ENCODE measurements around the gene SYDE2.

GRCh38 chr1:85122169-85122568, 78.6 kb downstream of the SYDE2 start:
- TF ChIP-seq, protein P1, sequence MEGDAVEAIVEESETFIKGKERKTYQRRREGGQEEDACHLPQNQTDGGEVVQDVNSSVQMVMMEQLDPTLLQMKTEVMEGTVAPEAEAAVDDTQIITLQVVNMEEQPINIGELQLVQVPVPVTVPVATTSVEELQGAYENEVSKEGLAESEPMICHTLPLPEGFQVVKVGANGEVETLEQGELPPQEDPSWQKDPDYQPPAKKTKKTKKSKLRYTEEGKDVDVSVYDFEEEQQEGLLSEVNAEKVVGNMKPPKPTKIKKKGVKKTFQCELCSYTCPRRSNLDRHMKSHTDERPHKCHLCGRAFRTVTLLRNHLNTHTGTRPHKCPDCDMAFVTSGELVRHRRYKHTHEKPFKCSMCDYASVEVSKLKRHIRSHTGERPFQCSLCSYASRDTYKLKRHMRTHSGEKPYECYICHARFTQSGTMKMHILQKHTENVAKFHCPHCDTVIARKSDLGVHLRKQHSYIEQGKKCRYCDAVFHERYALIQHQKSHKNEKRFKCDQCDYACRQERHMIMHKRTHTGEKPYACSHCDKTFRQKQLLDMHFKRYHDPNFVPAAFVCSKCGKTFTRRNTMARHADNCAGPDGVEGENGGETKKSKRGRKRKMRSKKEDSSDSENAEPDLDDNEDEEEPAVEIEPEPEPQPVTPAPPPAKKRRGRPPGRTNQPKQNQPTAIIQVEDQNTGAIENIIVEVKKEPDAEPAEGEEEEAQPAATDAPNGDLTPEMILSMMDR (conservative IDR thresholded peaks at IDR 0.05; ENCODE audit: low read depth, low read length) = no peak
- TF ChIP-seq EZH2 (IDR thresholded peaks at IDR 0.05; ENCODE audit: borderline replicate concordance, low read depth, low read length, poor library complexity, severe bottlenecking) = no peak

Data from A673 (cell line).